Activated CD4-positive, alpha-beta T cell treated with anti-CD3 and anti-CD28 coated beads, Interleukin-2, Interleukin-6, amounts not matched to agents 100 ng/mL and 50 ng/mL, durations not matched to agents 16 hours and 8 hours (primary cell): ENCODE measurements around the gene HNF4A.
"Not testable (repeated sequence)": the region's sequence is repeated elsewhere in the genome, so short reads cannot be mapped to it uniquely, and the experiment has no call there.

Experiments
- DNase-seq: peaks from one replicate; pipeline ENCODE4 v3.0.0-alpha.2; 2020

The HNF4A gene

DNA sequence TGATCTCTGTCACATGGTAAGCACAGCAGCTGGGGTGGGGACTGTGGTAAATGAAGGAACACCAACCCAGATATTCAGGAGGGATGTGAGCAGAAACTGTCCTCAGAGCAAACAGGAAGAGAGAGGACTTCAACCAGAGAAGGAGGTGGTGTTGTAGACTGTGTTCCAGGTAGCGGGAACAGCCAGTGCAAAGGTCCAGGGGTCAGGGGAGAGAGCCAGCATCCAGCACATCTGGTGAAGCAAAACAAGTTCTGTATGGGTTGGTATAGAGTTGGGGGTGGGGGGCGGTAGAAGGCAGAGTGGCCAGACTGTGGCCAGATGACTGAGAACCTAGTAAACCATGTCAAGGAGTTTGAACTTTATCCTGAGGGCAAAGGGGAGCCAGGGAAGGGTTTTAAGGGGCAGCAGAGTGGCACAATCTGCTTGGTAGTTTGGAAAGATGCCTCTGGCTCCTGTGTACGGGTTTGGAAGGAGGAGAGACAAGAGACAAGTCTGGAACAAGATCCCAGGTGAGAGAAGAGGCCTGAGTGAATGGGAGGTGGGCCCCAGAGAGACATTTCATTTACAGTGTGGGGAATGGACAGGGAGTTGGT lies 92.4 kb downstream of the HNF4A start:
- no peak for DNase-seq

DNA sequence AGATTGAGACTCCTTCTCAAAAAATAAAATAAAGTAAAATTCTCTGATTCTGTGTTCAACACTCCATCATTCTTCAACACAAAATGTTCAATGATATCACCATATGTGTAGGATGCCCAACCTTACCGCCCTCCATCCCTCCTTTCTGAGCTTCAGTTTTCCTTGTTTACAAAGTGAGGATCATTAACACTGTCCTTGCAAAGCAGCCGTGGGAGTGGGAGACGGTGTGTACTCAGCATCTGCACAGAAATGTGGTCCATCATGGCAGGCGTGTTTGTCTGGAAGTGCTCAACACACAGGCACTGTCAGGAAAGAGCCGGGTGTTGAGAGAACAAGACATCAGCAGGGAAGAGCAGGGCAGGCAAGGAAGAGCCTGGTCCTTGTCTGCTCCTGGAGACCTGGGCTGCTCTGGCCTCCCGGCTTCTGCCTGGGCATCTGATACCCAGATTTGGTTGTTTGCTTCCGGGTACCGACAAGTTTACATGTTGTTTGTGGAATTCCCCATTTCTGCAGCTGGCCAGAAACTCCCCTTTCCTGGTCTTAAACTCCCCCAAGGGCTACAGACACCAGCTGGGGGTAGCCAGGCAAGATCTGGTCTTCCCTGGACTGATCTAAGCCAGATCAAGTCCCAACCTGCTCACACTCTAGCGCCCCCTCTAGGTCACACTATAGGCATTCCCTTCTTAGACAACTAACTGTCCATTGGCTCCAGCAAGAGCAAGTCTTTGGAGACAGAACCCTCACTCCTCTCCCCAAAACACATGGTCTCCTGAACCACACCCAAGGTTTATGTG lies 93.5 kb downstream of the HNF4A start:
- DNase-seq, result peak; percentile 15

DNA sequence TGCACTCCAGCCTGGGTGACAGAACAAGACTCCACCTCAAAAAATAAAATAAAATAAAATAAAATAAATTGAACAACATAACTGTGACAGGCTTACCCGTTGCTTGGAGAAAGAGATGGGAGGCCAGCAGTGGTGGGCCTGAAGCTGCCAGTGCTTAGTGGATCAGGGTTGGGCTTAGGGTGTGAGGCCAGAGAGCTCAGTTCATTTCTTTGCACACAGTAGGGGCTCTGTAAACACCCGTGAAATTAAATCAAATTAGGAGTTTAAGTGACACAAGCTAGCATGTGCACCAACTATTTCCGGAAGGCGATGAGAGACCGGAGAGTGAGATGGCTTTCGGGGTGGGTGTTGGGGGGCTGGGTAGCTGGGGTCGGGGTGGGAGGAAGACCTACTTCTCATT lies 94.4 kb downstream of the HNF4A start:
- no peak for DNase-seq

DNA sequence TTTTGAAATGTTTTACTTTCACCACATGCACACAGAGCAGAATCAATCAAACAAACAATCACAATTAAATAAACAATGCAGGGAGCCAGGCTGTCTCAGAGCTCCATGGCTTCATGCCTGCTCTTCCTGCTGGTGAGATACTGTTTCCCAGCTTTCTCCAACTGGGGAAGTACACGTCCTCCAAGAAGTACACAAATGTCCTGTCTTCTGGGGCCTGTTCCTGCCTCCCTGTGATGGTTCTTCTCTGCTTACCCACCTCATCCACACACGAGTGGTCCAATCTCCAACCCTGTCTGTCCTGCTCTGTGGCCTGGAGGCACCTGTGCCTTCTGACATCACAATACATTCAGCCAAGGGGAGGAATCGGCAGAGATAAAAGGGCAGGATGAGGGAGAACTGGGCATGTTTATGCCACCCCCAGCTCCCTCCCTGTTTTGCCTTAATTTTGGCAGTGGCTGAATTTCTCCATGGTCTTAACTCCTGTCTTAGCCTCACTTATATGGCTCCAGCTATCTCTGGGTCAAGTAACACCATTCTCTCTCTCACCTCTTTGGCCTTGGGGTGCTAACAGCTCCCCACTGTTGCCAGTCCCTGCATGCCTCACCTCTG lies 94.9 kb downstream of the HNF4A start:
- no peak for DNase-seq

DNA sequence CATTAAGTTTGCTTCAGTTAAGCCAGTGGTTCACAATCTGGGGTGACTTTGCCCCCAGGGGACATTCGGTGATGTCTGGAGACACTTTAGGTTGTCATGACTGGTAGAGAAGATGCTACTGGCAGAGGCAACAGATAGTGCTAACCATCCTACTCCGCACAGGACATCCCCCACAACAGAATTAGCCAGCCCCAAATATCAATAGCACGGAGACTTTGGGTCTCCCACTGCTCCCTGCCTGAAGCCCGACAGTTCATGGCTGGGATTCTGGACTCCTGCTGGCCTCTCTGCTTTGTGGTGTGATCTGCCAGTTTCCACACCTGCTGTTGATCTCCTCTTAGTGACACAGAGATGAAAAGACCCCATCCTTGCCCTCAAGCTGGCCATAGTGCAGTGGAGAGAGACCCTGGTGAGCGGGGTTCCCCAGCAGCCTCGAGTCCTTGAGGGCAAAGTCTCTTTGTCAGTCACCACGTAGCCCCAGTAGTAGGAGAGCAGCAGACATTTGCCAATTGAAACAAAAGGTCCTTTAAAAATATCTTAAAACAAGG lies 95.5 kb downstream of the HNF4A start:
- no peak for DNase-seq

DNA sequence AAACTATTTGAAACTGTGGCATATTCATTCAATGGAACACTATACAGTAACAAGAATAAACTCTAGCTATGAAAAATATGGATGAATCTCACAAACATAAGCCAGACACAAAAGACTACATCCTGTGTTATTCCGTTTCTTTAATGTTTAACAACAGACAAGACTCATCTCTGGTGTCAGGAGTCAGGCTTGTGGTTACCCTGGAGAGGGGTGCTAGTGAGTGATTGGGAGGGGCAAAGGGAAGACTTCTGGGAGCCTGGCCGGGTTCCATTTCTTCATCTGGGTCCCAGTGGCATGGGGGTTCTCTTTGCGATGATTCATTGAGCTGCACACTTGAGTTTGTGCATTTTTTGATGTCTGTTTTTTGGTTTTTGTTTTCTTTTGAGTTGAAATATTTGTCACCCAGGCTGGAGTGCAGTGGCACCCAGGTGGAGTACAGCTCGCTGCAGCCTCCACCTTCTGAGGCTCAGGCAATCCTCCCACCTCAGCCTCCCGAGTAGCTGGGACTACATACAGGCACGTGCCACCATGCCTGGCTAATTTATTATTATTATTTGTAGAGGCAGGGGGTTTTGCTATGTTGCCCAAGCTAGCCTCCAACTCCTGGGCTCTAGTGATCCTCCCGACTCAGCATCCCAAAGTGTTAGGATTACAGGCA lies 98.9 kb downstream of the HNF4A start:
- DNase-seq, result no peak

DNA sequence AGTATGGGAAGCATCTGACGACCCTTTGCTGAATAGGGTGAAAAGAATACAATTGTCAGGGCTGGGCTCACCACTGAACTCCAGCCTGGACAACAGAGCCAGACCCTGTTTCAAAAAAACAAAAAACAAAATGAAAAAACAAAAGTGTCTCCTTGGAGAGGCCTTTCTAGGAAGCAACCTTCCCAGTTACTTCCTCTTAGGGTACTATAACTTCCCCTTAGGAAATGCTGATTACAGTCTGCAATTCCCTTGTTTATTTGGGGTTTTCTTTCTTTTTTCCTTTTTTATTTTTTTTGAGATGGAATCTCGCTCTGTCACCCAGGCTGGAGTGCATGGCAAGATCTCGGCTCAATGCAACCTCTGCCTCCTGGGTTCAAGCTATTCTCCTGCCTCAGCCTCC lies 99.6 kb downstream of the HNF4A start:
- no peak for DNase-seq

DNA sequence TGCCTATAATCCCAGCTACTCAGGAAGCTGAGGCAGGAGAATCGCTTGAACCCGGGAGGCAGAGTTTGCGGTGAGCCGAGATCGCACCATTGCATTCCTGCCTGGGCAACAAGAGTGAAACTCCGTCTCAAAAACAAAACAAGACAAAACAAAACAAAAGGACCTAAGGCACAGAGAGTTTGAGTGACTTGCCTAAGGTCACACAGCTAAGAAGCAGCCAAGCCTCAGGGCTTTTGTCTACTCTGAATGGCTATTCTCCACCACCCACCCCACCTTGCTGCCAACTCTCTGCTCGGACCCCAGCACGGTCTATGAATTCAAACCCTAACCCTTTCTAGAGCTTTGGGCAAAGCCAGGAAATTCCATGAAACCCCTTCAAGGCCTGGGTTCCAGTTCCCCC lies 101.1 kb downstream of the HNF4A start:
- no peak for DNase-seq

DNA sequence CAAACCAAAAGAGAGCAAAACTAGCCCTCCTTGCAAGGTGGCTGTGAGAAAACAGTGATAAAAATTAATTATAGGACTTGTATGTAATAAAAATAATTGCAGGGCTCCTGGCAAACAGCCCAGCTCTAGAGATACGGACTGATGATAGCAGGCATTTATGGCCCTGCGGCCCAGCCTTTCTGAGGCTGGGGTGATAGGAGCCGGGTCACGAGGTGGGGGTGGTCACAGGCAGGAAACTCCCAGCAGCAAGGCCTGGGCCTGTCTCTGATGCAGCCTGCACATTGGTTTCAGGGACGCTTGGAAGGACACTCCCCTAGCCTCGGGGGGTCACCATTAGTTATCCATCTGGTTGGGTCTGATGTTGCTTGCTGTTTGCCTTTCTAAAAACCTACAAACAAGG lies 101.5 kb downstream of the HNF4A start:
- no peak for DNase-seq

DNA sequence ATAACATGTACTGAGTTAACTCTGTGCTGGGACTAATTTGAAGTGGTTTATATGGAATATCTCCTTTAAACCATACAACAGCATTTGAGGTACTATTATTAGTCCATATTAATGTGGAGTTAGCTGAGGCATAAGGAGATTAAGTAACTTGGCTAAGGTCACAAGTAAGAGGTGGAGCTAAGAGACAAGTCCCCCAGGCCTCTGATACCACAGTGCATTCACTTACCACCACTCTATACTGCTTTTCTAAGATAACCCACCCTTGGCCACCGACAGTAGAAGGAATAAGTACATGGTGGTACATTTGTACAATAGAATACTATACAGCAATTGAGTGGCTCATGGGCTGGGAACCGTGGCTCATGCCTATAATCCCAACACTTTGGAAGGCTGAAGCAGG lies 103.8 kb downstream of the HNF4A start:
- no peak for DNase-seq

DNA sequence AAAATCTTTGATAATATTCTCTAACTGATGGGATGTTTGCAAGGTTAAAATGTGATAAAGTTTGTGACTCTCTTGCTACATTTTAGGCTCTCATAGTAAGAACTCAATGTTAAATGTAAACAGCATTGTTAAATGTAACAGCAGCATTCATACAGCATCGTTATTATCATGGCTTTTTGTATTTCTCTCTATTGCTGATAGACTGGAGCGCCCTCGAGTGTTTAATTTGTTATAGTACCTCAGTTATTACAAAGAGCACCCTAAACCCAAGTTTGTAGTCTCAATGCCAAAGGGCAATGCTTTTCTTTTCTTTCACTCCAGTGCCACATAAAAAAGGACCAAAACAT lies 105.3 kb downstream of the HNF4A start:
- DNase-seq, result peak; percentile 17

DNA sequence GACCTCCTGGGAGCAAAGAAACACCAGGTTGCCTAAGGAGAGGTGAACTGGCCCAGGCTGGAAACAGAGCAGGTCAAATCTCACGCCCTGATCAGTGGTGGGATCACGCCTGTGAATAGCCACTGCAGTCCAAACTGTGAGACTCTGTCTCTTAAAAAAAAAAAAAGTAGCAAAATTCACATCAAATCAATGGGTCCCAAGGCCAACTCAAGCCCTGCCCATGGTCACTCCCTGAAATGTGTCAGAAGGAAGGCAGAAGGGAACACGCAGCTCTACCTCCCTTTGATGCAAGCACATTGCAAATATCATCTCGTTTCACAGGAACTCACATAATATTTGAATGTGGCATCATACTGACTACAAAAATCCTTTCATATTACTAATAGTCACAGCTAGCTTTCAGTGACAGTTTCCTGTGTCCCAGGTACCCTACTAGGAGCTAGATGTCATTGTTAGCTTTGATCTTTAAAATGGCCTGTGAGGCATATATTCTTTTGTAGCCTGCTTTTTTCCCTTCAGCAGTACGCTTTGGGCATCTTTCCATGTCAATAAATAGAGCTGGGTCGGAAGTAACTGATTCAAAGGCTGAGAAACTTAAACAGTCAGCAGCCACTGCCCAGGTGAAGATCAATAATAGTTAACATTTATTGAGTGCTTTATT lies 105.8 kb downstream of the HNF4A start:
- no peak for DNase-seq

DNA sequence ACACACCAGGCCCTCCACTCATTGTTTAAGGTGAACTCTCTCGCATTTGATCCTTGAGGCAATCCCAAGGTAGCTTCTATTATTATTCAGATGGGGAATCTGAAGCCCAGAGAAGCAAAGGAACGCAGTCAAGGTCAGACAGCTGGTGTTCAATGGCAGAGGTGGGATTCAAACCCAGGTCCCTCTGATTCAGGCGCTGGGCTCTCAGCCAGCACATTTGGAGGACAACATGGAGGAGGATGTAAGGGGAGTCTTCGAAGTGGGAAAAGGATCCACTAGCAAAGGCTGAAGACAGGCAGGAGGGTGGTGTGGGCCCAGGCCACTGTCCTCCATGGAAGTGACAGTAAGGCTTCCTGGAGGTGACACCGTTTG lies 106.3 kb downstream of the HNF4A start:
- DNase-seq, result no peak

DNA sequence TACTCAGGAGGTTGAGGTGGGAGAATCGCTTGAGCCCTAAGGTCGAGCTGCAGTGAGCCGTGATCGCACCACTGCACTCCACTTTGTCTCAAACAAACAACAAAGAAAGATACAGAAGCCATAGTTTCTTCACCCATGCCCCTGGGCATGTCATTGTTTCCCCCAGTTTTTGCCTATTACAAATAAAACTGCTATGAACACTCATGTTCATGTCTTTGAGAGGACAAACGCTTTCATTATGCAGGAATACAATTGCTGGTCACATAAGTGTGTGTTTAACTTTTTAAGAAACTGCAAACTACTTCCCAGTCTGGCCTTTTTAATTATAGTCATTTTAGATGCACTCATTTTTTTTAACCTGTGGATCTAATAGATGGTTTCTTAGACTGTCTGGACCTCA lies 108.0 kb downstream of the HNF4A start:
- DNase-seq, result no peak

DNA sequence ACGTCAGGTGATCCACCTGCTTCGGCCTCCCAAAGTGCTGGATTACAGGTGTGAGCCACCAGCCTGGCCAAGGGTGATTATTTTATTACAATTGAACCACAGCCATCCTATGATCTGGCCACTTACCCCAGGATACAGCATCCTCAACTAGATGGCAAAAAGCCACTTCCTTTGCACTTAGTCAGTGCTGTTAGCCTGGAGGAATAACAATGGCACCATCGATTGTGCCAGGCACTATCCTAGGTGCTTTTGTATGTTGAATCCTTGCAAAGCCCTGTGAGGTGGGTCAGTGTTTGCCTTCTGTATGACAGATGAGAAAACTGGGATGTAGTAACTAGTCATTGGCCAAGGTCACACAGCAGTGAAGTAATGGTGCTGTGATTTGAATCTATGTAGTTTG lies 109.0 kb downstream of the HNF4A start:
- DNase-seq, result no peak

DNA sequence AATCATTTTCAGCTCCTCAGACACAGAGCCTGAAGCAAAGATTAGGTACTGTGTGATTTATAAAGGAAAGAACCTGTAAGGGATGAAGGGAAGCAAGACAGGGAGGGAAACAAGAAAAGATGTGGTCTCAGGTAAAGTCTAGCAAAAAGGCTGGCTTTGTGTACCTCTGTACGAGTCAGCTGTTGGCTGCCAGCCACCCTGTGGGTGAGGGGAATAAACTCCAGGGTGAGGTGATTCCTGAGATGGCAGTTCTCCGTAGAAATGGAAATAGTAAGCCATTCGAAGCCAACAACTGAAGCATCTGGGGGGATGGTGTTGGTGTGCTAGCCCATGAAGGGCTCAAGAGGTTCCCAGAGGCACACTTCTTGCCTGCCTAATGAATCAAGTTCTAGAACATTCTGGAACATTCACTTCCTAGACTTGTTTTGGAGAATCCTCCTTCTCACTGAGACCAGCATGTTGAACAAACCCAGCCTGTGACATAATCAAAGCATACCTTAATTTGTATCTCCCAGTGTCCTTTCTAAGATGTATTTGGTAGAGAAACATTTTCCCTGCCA lies 109.6 kb downstream of the HNF4A start:
- DNase-seq, result no peak

DNA sequence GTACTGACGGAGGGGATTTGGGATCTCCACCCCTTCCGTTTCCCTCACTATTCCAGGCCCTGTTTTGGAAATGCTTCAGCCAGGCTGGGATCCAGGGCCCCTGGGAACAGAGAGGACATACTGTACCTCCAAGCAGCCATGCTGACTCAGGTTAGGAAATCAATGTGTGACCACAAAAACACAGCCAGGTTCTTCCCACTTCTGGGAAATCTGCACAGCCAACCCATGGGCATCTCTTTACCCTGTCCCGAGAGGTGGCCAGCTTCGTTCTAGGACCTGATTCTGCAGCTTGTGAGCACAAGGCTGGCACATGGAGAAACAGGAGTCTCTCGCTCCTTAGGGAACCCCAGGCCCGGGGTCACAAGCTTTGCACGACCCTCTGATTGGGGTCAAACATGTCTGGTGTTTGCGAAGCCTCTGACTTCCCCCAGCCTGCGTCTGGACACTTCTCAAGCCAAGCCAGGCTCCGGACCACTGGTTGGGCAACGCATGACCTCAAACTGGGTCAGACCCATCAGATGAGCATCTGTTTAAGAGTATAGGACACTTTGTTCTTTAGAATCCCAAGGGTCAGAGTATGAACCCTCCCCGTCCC lies 111.9 kb downstream of the HNF4A start:
- DNase-seq, result no peak

DNA sequence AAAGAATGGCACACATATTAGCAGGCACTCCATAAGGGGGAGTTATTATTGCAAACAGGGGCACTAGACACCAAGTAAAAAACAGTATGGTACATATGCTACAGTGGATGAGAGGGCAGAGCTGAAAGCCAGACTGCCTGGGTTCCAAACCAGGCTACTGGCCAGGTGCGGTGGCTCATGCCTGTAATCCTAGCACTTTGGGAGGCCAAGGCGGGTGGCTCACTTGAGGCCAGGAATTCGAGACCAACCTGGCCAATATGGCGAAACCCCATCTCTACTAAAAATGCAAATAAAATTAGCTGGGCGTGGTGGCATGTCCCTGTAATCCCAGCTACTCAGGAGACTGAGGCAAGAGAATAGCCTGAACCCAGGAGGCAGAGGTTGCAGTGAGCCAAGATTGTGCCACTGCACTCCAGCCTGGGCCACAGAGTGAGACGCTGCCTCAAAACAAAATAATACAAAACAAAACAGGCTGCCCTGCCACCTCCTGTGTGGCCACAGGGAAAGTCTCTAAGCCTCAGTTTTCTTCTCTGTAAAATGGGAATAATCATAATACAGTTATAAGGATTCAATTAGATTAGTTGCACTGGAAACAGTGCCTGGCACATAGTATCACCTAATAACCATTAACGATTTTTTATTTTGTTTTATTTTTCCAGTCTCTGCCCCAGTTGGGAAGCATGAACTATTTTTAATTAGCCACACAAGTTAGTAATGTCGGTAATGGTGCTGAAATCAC lies 112.7 kb downstream of the HNF4A start:
- DNase-seq, result no peak

DNA sequence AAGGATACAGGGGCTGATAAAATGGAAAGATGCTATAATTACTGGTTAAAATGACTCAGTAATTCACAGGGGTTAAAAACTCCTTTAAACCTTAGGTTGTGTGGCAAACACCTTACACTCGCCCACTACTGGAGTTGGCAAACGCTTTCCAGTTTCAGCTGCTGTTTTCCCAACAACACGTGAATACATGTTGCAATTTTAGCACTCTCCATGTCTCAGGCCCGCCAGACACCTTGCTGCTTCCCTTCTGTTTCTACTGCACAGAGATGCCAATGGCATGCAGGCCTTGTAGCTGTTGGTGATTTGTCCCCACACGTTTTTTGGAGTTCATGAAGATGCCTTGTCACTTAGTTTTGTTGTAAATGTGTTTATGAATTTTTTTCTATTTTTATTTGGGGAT lies 114.8 kb downstream of the HNF4A start:
- DNase-seq, result no peak

DNA sequence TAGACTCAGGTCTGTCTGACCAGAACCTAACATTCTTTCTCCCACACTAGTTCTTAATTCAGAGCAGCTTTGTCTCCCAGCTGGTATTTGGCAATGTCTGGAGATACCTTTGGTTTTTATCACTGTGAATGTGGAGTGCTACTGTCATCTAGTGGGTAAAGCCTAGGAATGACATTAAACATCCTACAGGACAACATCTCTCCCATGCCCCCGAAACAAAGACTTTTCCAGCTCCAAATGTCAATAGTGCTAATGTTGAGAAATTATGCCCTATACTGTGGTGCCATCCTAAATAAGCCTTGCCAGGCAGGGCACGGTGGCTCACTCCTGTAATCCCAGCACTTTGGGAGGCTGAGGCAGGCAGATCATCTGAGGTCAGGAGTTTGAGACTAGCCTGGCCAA lies 116.0 kb downstream of the HNF4A start:
- no peak for DNase-seq

DNA sequence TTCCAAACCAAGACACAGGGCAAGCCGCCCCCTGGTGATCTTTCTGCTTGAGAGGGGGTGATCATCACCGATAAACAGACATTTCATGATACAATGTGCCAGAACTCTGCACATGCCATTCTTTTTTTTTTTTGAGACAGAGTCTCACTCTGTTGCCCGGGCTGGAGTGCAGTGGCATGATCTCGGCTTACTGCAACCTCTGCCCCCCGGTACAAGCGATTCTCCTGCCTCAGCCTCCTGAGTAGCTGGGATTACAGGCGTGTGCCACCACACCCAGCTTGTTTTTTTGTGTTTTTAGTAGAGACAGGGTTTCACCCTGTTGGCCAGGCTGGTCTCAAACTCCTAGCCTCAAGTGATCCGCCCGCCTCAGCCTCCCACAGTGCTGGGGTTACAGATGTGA lies 116.8 kb downstream of the HNF4A start:
- DNase-seq, result not testable (repeated sequence)

DNA sequence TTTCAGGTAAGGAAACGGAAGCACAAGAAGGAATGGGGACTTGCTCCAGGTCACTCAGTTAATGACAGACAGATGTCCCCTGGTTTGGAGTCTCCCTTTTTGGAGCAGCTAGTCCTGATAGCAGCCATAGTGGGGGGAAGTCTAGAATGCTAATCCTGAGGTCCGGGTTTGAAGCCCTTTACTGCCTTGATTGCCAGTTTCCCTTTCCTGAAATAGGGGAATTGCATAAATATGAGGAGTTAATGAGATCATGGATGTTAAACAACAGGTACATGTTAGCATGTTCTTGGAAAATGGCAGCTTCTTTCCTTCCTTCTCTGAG lies 119.8 kb downstream of the HNF4A start:
- no peak for DNase-seq
